Inferior parietal cortex (tissue), 1 donor: ENCODE results near the gene LGALS9B.
"Not testable (repeated sequence)": the region's sequence is repeated elsewhere in the genome, so short reads cannot be mapped to it uniquely, and the experiment has no call there.

ENCODE experiments used
- DNase-seq: peaks from one replicate; pipeline ENCODE4 v3.0.0-alpha.2; 2016; ENCODE audit errors: extremely low spot score

LGALS9B gene

GRCh38 chr17:20467447-20467846, at the start of gene LGALS9B:
TSS of gene LGALS9B (minus strand) at chr17:20467539. CDS start at chr17:20467470, 69 bp downstream.
- DNase-seq, result not testable (repeated sequence)

GRCh38 chr17:20516986-20517385, 49.6 kb upstream of the LGALS9B start:
- DNase-seq, result not testable (repeated sequence)

GRCh38 chr17:20515099-20515498, 47.8 kb upstream of the LGALS9B start:
- not testable (repeated sequence) for DNase-seq

- DNase-seq, result not testable (repeated sequence)
Measured at GRCh38 chr17:20513539-20513938, 46.2 kb upstream of the LGALS9B start.

GRCh38 chr17:20512378-20512777, 45.0 kb upstream of the LGALS9B start:
- DNase-seq, result not testable (repeated sequence)

- not testable (repeated sequence) for DNase-seq
Measured at GRCh38 chr17:20511778-20512177, 44.4 kb upstream of the LGALS9B start.

- DNase-seq, result not testable (repeated sequence)
Measured at GRCh38 chr17:20505333-20505732, 38.0 kb upstream of the LGALS9B start.

GRCh38 chr17:20504388-20505066, 37.2 kb upstream of the LGALS9B start:
- DNase-seq, result not testable (repeated sequence)

- not testable (repeated sequence) for DNase-seq
Measured at GRCh38 chr17:20501896-20502295, 34.6 kb upstream of the LGALS9B start.

GRCh38 chr17:20500346-20500745, 33.0 kb upstream of the LGALS9B start:
- DNase-seq, result not testable (repeated sequence)

GRCh38 chr17:20495420-20495819, 28.1 kb upstream of the LGALS9B start:
- DNase-seq, result not testable (repeated sequence)

GRCh38 chr17:20494735-20495134, 27.4 kb upstream of the LGALS9B start:
- not testable (repeated sequence) for DNase-seq

- DNase-seq, result not testable (repeated sequence)
Measured at GRCh38 chr17:20494147-20494546, 26.8 kb upstream of the LGALS9B start.

GRCh38 chr17:20492971-20493370, 25.6 kb upstream of the LGALS9B start:
- not testable (repeated sequence) for DNase-seq

- DNase-seq, result not testable (repeated sequence)
Measured at GRCh38 chr17:20492099-20492498, 24.8 kb upstream of the LGALS9B start.

- DNase-seq, result not testable (repeated sequence)
Measured at GRCh38 chr17:20484930-20485329, 17.6 kb upstream of the LGALS9B start.

GRCh38 chr17:20479889-20480591, 12.7 kb upstream of the LGALS9B start:
- not testable (repeated sequence) for DNase-seq

GRCh38 chr17:20477398-20478071, 10.2 kb upstream of the LGALS9B start:
- DNase-seq, result not testable (repeated sequence)

GRCh38 chr17:20475137-20475831, 7.9 kb upstream of the LGALS9B start:
- DNase-seq, result not testable (repeated sequence)

GRCh38 chr17:20474081-20474480, 6.7 kb upstream of the LGALS9B start:
- not testable (repeated sequence) for DNase-seq

GRCh38 chr17:20469946-20470345, 2.6 kb upstream of the LGALS9B start:
- DNase-seq, result not testable (repeated sequence)

GRCh38 chr17:20469107-20469506, 1.8 kb upstream of the LGALS9B start:
- not testable (repeated sequence) for DNase-seq
